GM12874 (cell line): ENCODE measurements around the gene TSPO2.

Experiments
- CTCF ChIP-seq: IDR thresholded peaks from 2 replicates; pipeline ENCODE4 v1.5.1; 2011; ENCODE audit warnings: low read depth, mild to moderate bottlenecking, control low read depth, low read length, moderate library complexity; ENCODE audit not compliant: insufficient read depth

The TSPO2 gene

GRCh38 chr6:41028561-41029412 lies 13.5 kb upstream of the TSPO2 start:
- TF ChIP-seq CTCF, result no peak

- no peak for TF ChIP-seq CTCF
Observed at GRCh38 chr6:41032830-41033229, 9.4 kb upstream of the TSPO2 start.

- no peak for TF ChIP-seq CTCF
Observed at GRCh38 chr6:41033776-41034175, 8.5 kb upstream of the TSPO2 start.

- TF ChIP-seq CTCF, result no peak
Observed at GRCh38 chr6:41036186-41036585, 6.1 kb upstream of the TSPO2 start.

GRCh38 chr6:41036601-41037000 lies 5.7 kb upstream of the TSPO2 start:
- TF ChIP-seq CTCF, result no peak

GRCh38 chr6:41037107-41037900 lies 5.0 kb upstream of the TSPO2 start:
- no peak for TF ChIP-seq CTCF

- no peak for TF ChIP-seq CTCF
Observed at GRCh38 chr6:41038205-41038604, 4.1 kb upstream of the TSPO2 start.
